ENCODE measurements around the gene GNAQ. TPM values are rescaled to one million over a fixed set of nuclear protein-coding genes. Genes with fewer than 3 reads are reported as not detected.

Gene GNAQ
- polyA plus RNA-seq, 1 experiment = 71.4 TPM

GRCh38 chr9:77980622-77981021 is 51.0 kb downstream of the GNAQ start:
- ChIA-PET CTCF (interaction anchor here (1.4 kb wide), 1 partner anchor 55 kb away, joined by 4 read pairs; no protein-coding TSS in a partner anchor), POLR2A (interaction anchor here (0.7 kb wide), 1 partner anchor 52 kb away, joined by 3 read pairs; no protein-coding TSS in a partner anchor)
- no peak for DNase-seq (ENCODE audit: low read depth, low spot score)
- no peak overlapping the region for H3K4me3 ChIP-seq (ENCODE audit: low read depth, low read length)
- no peaks in the 10 kb centered on the region for H3K9me3 ChIP-seq (ENCODE audit: control insufficient read depth, insufficient read depth, low read length)
- H3K27ac ChIP-seq (ENCODE audit: low read depth, low read length) = no peak overlapping the region
- no peaks in the 10 kb centered on the region for H3K27me3 ChIP-seq (ENCODE audit: control insufficient read depth, insufficient read depth, low read length)
- TF ChIP-seq CTCF (IDR thresholded peaks at IDR 0.05; ENCODE audit: low read depth, low read length) = no peak

GRCh38 chr9:77978086-77978781 is 53.4 kb downstream of the GNAQ start:
- no peak for DNase-seq (ENCODE audit: low read depth, low spot score)
- TF ChIP-seq CTCF (IDR thresholded peaks at IDR 0.05; ENCODE audit: low read depth, low read length) = no peak
- H3K9me3 ChIP-seq (ENCODE audit: control insufficient read depth, insufficient read depth, low read length) = no peaks in the 10 kb centered on the region
- no peaks in the 10 kb centered on the region for H3K27me3 ChIP-seq (ENCODE audit: control insufficient read depth, insufficient read depth, low read length)
- ChIA-PET POLR2A (no interaction called here), CTCF (interaction anchor here (0.9 kb wide), 1 partner anchor 58 kb away, joined by 3 read pairs; no protein-coding TSS in a partner anchor)
- no peak overlapping the region for H3K27ac ChIP-seq (ENCODE audit: low read depth, low read length)
- no peak overlapping the region for H3K4me3 ChIP-seq (ENCODE audit: low read depth, low read length)

GRCh38 chr9:77977210-77977611 is 54.4 kb downstream of the GNAQ start:
- Histone ChIP-seq H3K9me3 (ENCODE audit: control insufficient read depth, insufficient read depth, low read length) (no peaks in the 10 kb centered on the region), H3K27me3 (ENCODE audit: control insufficient read depth, insufficient read depth, low read length) (no peaks in the 10 kb centered on the region), H3K27ac (ENCODE audit: low read depth, low read length) (no peak overlapping the region), H3K4me3 (ENCODE audit: low read depth, low read length) (no peak overlapping the region)
- POLR2A ChIA-PET = interaction anchor here (0.6 kb wide), 1 partner anchor 145 kb away, joined by 3 read pairs; no protein-coding TSS in a partner anchor
- CTCF ChIA-PET = interaction anchor here (0.5 to 4.4 kb wide), 36 partner anchors 9 to 693 kb away, joined by 3 to 45 read pairs (median 4); no protein-coding TSS in a partner anchor
- DNase-seq (ENCODE audit: low read depth, low spot score) = no peak
- TF ChIP-seq CTCF (IDR thresholded peaks at IDR 0.05; ENCODE audit: low read depth, low read length) = peak; percentile 51

- ChIA-PET POLR2A (no interaction called here), CTCF (interaction anchor here (0.6 to 4.4 kb wide), 3 partner anchors 15 to 60 kb away, joined by 4 to 45 read pairs (median 11); no protein-coding TSS in a partner anchor)
- TF ChIP-seq CTCF (IDR thresholded peaks at IDR 0.05; ENCODE audit: low read depth, low read length) = no peak
- Histone ChIP-seq H3K9me3 (ENCODE audit: control insufficient read depth, insufficient read depth, low read length) (no peaks in the 10 kb centered on the region), H3K27me3 (ENCODE audit: control insufficient read depth, insufficient read depth, low read length) (no peaks in the 10 kb centered on the region), H3K27ac (ENCODE audit: low read depth, low read length) (no peak overlapping the region), H3K4me3 (ENCODE audit: low read depth, low read length) (no peak overlapping the region)
- no peak for DNase-seq (ENCODE audit: low read depth, low spot score)
Observed at GRCh38 chr9:77975806-77976205, 55.8 kb downstream of the GNAQ start.

GRCh38 chr9:77975036-77975435 is 56.6 kb downstream of the GNAQ start:
- H3K4me3 ChIP-seq (ENCODE audit: low read depth, low read length) = no peak overlapping the region
- CTCF ChIA-PET = interaction anchor here (4.4 kb wide), 1 partner anchor 61 kb away, joined by 45 read pairs; no protein-coding TSS in a partner anchor
- no peak overlapping the region for H3K27ac ChIP-seq (ENCODE audit: low read depth, low read length)
- no peaks in the 10 kb centered on the region for H3K9me3 ChIP-seq (ENCODE audit: control insufficient read depth, insufficient read depth, low read length)
- H3K27me3 ChIP-seq (ENCODE audit: control insufficient read depth, insufficient read depth, low read length) = no peaks in the 10 kb centered on the region
- POLR2A ChIA-PET = no interaction called here
- no peak for DNase-seq (ENCODE audit: low read depth, low spot score)
- no peak for TF ChIP-seq CTCF (IDR thresholded peaks at IDR 0.05; ENCODE audit: low read depth, low read length)
